ELF-1 (cell line): ENCODE results near the gene MYL4.
A peak's percentile ranks its signal among the peaks of the same experiment; 100 is the strongest.
"Not testable (repeated sequence)": the region's sequence is repeated elsewhere in the genome, so short reads cannot be mapped to it uniquely, and the experiment has no call there.

Experiments used
- DNase-seq: peaks from one replicate; pipeline ENCODE4 v3.0.0-alpha.2; 2016; ENCODE audit warnings: low read depth, low spot score

Gene MYL4

GRCh38 chr17:47208744-47209488 lies at the start of gene MYL4:
Gene MYL4, plus strand, starts transcription at chr17:47209348. Its CDS starts 75 bp downstream, at chr17:47209423.
- peak; percentile 84 for DNase-seq

GRCh38 chr17:47162013-47162622 lies 47.0 kb upstream of the MYL4 start:
- DNase-seq: no peak

DNA sequence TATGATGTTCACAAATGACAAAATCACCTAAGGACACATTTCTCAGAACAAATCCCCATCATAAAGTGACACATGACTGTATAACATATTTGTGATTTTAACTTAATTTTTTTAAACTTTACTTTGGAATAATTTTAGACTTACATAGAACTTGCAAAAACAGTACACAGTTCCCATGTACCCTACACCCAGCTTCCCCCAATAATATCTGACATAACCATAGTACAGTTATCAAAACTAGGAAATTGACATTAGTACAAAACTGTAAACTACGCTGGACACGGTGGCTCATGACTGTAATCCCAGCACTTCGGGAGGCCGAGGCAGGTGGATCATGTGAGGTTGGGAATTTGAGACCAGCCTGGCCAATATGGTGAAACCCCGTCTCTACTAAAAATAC lies 44.9 kb upstream of the MYL4 start:
- no peak for DNase-seq

DNA sequence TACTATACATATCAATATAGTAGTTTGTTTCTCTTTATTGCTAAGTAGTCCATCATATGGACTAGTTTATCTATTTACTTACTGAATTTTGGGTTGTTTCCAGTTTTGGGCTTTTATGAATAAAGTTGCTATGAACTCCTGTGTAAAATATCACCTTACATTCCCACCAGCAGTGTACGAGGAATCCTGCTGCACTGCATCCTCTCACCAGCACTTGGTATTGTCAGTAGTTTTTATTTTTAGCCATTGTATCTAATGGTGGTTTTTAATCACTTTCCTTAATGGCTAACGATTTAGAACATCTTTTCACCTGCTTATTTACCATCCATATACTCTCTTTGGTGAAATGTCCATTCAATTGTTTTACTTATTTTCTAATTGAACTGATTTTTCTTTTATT lies 44.0 kb upstream of the MYL4 start:
- DNase-seq: no peak

- DNase-seq: not testable (repeated sequence)
These were observed 42.3 kb upstream of the MYL4 start for GRCh38 chr17:47166854-47167253.

GRCh38 chr17:47168896-47169295 lies 40.3 kb upstream of the MYL4 start:
- DNase-seq: not testable (repeated sequence)

DNA sequence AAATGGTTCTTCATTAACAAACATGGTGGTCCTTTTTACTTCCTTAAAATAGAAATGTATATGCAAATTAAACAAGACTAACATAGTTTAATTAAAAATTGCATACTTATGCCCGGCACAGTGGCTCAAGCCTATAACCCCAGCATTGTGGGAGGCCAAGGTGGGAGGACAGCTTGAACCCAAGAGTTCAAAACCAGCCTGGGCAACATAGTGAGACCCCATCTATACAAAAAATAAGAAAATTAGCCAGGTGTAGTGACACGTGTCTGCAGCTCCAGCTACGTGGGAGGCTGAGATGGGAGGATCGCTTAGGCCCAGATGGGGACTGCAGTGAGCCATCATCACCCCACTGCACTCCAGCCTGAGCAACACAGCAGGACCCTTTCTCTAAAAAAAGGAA lies 38.4 kb upstream of the MYL4 start:
- no peak for DNase-seq

GRCh38 chr17:47172696-47173565 lies 36.2 kb upstream of the MYL4 start:
- no peak for DNase-seq

DNA sequence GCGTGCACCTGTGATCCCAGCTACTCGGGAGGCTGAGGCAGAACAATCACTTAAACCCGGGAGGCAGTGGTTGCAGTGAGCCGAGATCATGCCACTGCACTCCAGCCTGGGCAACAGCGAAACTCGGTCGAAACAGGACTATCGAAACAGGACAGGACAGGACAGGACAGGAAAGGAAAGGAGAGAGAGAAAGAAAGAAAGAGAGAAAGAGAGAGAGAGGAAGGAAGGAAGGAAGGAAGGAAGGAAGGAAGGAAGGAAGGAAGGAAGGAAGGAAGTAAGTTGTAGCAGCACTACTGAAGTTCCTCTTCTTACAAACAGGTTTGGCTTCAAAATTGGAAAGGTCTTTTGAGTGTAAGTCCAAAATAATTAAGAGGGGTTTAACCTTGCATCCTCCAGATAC lies 34.3 kb upstream of the MYL4 start:
- not testable (repeated sequence) for DNase-seq

GRCh38 chr17:47176389-47176826 lies 32.7 kb upstream of the MYL4 start:
- DNase-seq: no peak

DNA sequence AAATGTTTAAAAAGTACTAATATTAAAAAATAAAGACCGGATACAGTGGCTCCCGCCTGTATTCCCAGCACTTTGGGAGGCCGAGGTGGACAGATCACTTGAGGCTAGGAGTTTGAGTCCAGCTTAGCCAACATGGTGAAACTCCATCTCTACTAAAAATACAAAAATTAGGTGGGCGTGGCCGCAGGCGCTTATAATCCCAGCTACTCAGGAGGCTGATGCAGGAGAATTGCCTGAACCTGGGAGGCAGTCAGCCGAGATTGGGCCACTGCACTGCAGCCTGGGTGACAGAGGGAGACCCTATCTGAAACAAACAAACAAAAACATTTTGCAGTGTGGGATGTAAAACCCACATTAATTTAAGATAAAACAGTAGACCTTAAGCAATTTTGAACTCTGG lies 31.9 kb upstream of the MYL4 start:
- DNase-seq: no peak

DNA sequence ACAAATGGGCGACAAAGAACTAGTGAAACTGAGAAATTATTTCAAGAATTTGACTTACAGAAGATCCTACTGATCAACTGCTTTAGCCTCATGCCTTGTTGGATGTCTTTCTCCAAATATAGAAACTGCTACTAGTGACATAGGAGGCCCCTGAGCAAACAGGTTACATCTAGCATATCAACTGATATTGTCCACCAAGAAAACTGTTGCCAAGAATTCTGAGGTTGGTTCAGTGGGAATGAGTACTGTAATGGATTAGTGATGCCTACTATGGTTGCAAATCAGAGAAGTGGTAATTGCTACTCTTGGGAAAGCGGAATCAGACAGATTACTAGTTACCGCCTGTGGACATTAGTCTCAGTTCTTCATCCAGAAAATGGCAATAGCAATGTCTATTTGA lies 30.0 kb upstream of the MYL4 start:
- no peak for DNase-seq

GRCh38 chr17:47180337-47180736 lies 28.8 kb upstream of the MYL4 start:
- no peak for DNase-seq

DNA sequence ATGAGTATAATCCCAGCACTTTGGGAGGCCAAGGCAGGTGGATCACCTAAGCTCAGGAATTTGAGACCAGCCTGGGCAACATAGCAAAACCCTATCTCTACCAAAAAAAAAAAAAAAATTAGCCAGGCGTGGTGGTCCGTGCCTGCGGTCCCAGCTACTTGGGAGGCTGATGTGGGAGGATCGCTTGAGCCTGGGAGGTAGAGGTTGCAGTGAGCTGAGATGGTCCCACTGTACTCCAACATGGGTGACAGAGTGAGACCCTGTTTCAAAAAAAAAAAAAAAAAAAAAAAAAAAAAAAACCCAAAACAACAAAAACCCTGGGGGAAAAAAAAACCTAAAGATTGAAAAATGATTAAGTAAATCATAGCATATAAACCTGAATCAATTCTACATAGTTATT lies 28.2 kb upstream of the MYL4 start:
- not testable (repeated sequence) for DNase-seq

DNA sequence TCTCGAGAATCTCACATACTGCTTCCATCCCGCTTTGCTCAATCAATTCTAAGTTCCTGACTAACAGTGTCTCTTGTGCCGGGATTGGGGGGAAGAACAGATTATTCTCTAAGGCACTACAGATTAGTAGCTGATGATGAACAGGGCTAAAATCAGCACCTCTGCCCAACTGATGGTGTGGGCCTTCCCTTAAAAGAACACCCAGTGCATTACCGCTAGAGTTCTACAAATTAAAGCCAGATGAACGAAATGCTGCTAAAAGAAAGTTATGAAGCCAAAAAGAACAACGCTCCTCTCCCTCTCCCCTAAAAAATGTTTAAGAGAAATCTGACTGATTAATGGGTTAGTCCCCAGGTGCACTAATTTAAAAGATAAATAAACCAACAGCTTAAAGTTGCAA lies 24.5 kb upstream of the MYL4 start:
- no peak for DNase-seq

GRCh38 chr17:47188271-47188875 lies 20.8 kb upstream of the MYL4 start:
- no peak for DNase-seq

DNA sequence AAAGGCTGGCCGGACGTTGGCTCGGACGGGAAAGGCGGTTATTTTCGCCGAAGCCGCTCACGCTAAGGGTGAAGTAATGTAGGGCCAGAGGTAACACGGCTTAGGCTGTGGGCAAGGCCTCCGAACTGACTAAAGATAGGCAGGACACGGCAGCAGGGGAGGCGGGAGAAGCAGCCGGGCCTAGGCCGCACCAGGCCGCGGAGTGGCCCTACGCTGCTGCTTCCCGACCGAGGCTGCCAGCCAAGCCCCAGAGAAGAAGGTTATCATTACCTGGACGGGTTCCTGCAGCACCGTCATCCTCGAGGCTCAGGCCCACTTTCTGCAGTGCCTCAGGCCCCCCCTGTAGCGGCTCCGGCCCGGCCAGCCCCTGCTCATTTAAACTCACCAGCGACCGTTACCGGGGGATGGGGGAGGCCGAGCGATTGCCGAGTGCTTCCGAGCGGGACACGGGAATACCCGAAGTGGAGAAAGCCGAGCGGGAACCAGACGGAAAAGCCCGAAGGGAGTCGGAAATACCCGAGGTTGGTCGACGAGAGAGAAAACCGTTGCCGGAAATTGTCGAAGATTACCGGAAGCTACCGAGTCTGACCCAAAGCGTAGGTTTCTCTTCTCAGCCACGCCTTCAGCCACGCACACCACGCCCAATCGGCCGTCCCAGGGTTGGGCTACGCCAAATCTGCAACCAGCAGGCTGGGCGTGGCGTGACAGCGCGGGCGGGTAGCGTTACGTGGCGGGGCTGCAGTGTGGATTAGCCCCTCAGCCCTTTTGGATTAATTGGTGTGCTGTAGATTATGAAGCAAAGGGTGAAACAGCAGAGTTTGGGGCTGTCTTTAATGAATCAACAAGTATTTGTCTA lies 20.0 kb upstream of the MYL4 start, which contains the start of gene CDC27:
TSS of gene CDC27 (minus strand) at position 420 of the 856 bp plus-strand sequence. CDS start at position 297, 123 bp downstream.
- peak; percentile 99 for DNase-seq

DNA sequence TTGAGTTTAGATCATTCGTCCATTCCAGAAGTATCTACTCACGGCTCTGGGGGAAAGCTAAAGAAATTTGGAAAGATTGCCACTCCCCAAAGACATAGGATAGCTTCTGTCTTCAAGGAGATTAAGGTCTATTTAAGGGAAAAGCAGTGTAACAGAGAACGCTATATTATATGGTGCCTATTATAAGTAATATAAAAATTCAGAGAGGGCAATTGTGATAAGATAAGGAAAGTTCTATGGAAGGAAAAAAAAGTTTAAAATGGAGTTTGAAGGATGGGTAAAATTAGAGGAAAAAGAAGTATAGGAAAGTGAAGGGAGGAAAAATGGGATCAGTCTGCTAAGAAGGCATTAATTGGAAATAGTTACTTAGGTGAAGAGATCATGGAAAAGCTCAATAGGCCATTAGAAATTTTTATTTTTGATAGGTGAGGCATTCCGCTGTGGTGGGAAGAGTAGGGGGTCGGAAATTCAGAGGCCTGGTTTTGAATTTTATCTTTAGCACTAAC lies 19.4 kb upstream of the MYL4 start:
- no peak for DNase-seq

- DNase-seq: no peak
These were observed 18.9 kb upstream of the MYL4 start for GRCh38 chr17:47190243-47190642.

GRCh38 chr17:47190770-47191169 lies 18.4 kb upstream of the MYL4 start:
- no peak for DNase-seq

DNA sequence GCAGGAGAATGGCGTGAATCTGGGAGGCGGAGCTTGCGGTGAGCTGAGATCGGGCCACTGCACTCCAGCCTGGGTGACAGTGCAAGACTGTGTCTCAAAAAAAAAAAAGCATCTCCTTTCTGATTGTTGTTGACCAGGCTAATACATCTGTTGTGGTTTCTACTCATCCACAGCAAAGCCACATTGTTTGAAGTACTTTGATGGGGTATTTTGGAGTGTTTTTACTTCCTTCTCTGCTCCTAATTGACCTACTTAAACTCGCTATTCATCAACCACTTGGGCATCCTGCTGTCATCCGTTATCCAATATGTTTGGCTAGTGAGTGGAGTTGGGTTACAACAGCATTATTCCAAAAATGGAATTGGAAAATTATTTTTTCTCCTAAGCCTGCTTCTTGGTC lies 16.6 kb upstream of the MYL4 start:
- no peak for DNase-seq
